Measurements from ENCODE around the gene CXCR4.
A peak's percentile ranks its signal among the peaks of the same experiment; 100 is the strongest.
"Not testable (repeated sequence)": the region's sequence is repeated elsewhere in the genome, so short reads cannot be mapped to it uniquely, and the experiment has no call there.

CXCR4 gene

DNA sequence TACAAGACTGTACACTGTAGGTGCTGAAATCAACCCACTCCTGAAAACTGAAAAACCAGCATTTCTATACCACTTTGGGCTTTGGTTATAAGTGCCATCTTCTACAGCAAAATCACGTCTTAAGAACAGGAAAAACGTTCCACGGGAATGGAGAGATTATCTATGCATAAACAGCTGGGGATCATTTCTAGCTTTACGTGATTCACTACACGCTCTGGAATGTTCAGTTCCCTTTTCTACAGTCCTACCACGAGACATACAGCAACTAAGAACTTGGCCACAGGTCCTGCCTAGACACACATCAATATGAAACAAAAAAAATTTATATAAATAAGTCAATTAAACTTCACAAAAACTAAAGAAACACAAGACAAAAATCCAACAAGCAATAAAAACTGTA lies 3.6 kb downstream of the CXCR4 start:
- no peak for DNase-seq (ENCODE audit: low read depth)

GRCh38 chr2:136113209-136113971 lies 4.6 kb downstream of the CXCR4 start:
- no peak for DNase-seq (ENCODE audit: low read depth)

- no peak for DNase-seq (ENCODE audit: low read depth)
These were observed 5.4 kb downstream of the CXCR4 start for GRCh38 chr2:136112317-136113208.

DNA sequence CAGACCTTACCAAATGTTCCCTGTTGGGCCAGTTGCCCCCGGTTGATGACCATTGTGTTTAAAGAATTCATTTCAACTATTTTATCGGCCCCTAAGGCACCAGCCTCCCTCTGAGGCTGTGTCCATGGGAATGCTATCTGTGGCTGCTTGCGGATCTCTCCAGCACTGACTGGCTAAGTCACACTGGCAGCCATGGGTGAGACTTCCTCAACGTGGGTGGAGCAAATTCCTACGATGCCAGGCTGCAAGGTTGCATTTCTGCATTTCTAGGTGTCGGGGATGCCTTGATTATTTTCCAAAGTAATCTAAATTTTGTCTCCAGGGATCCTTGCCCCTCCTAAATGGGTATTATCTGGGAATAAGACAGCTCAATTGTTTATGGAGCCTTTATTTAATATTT lies 6.2 kb downstream of the CXCR4 start:
- DNase-seq (ENCODE audit: low read depth), result no peak

GRCh38 chr2:136110526-136110925 lies 7.4 kb downstream of the CXCR4 start:
- DNase-seq (ENCODE audit: low read depth), result no peak

DNA sequence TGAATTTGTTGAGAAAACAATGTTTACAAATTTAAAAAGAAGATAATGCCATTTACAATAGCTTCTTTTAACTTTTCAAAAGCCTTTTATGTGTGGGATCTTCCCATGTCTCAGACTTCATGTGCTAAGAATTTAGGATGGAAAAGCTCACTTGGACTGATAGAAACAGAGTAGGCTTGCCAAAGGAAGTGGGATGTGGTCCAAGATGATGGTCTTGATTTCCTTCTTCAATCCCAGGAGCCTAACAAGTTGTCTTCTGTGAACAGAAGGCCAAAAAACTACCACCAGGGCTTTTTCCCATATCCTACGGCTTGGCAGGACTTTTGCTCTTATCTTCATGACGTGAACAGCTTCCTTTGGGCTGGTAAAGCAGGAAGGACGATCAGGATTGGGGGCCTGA lies 9.5 kb downstream of the CXCR4 start:
- no peak for DNase-seq (ENCODE audit: low read depth)

DNA sequence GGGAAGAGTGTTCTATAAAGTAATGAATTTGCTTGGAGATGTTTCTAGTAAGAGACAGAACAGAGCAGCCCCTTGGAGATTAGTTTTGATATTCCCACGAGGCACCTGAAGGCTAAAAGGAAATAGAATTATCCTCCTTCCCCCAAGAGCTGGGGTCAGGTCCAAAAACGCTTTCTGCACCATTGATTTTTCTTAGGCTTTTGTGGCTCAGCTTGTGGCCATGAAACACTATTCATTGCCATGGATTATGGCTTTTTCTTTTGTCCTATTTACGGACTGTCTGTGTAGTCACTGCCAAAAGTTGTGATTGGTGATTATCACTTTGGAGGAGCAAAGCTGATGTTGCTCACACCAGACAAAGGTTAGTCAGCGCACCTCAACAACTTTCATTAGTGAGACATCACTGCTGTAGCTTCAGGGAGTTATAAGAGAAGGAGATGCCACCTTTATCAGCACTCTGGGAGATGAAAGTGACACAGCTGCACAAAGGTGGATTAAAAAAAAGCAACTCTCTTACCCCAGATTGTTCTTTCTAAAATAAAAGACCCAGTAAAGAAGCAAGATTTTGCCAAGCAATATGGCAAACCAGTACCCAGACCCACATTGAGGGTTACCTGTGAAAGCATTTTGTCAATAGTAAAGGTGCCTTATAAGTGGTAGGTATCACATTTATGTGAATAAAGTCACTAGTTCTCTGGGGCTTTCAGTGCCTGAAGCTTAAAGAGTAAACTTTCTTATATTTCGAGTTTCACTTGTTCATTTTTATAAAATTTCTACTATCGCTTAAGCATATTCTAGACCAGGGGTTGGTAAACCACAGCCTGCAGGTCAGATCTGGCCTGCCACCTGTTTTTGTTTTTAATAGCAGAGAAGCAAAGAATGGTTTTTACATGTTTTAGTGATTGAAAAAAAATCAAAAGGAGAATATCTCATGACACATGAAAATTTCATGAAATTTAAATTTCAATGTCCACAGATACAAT lies 10.6 kb downstream of the CXCR4 start:
- DNase-seq (ENCODE audit: low read depth), result no peak

DNA sequence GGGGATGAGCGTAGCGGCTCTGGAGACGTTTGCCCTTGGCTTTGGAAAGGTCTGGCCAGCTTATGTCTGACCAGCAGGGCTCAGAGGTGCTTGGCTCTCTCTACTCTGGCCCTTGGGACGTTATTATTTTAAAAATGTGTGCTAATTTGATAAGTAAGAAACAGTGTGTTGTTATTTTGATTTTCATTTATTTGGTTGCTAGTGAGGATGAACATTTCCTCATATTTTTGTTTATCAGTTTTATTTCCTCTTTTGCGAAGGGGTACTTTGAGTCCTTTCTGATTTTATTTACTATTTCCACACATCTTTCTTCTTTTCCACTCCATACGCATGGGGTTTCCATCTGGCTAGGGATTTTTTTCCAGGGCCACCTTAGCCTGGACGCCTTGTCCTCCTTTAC lies 11.4 kb downstream of the CXCR4 start:
- no peak for DNase-seq (ENCODE audit: low read depth)

DNA sequence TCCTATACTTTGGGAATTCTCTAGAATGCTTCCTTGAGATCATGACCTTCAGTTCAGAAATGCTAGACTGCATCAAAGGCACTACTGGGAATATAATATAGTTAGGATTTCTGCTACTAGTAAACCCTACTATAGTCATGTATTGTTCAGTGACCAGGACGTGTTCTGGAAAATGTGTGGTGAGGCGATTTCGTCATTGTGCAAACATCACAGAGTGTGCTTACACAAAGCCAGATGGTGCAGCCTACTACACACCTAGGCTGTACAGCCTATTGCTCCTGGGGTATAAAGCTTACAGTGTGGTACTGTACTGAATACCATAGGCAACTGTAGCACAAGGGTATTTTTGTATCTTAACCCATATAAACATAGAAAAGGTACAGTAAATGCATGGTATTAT lies 13.0 kb downstream of the CXCR4 start:
- DNase-seq (ENCODE audit: low read depth), result no peak

DNA sequence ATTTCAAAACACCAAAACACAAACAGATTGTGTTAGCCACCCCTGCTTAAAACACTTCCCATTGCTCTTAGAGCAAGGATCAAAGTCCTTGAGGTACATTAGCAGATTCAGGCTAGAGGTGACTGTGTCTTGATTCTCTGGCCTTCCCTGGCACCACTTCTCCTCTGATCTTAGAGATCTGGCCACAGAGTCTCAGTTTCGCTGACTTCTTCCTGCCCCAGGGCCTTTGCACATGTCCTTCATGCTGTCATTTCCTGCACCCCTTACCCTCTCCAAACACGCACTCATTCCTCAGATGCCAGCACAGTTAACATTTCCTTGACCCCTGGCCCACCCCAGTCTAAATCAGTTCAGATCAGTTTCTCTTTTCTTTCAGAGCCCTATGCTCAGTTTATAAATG lies 16.9 kb downstream of the CXCR4 start:
- DNase-seq (ENCODE audit: low read depth), result no peak

- no peak for DNase-seq (ENCODE audit: low read depth)
These were observed 19.5 kb downstream of the CXCR4 start for GRCh38 chr2:136098441-136098840.

- no peak for DNase-seq (ENCODE audit: low read depth)
These were observed 24.4 kb downstream of the CXCR4 start for GRCh38 chr2:136093583-136093982.

- no peak for DNase-seq (ENCODE audit: low read depth)
These were observed 26.1 kb downstream of the CXCR4 start for GRCh38 chr2:136091899-136092298.

DNA sequence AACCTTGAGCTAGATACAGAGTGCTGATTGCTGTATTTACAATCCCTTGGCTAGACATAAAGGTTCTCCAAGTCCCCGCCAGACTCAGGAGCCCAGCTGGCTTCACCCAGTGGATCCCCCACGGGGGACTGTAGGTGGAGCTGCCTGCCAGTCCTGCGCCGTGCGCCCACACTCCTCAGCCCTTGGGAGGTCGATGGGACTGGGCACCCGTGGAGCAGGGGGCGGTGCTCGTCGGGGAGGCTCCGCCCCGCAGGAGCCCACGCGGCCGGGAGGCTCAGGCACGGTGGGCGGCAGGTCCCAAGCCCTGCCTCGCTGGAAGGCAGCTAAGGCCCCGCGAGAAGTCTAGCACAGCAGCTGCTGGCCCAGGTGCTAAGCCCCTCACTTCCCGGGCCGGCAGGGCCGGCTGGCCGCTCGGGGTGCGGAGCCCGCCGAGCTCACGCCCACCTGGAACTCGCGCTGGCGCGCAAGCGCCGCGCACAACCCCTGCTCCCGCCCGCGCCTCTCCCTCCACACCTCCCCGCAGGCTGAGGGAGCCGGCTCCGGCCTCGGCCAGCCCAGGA lies 30.0 kb downstream of the CXCR4 start:
- DNase-seq (ENCODE audit: low read depth), result not testable (repeated sequence)

DNA sequence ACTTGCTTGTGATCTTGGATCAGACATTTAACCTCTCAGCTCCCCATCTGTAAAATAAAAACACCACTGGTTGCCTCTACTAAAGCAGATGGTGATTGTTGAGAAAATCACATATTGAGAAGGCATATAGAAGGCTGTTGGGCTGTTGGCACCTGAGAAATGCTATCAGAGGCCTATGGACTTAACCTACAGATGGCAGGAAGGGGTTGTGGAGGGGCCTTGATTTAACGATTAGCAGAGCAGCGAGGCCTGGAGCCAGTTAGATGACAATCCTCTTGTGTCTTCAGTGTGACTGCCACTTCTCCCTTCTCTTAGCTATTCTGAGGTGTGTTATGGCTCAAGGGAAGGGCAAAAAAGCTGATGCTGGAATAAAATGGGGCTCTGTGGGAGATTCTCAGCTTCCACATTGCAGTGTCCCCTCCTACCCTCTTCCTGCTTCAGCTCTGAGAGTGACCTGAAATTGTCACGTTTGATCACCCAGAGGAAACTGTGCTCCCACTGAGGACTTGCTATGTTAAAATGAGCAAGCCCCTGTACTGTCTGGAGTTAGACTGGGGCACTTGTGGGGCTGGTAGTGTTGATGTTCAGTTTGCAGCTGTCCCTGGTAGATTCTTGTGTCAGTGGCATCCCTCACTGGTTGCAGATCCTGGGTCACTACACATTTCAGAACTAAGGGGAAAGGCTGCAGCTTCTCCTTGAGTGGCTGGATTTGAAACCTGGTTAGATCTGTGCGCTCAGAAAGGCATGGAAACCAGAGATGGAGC lies 31.5 kb downstream of the CXCR4 start:
- no peak for DNase-seq (ENCODE audit: low read depth)

- DNase-seq (ENCODE audit: low read depth), result peak; percentile 17
These were observed 32.3 kb downstream of the CXCR4 start for GRCh38 chr2:136085453-136086209.

DNA sequence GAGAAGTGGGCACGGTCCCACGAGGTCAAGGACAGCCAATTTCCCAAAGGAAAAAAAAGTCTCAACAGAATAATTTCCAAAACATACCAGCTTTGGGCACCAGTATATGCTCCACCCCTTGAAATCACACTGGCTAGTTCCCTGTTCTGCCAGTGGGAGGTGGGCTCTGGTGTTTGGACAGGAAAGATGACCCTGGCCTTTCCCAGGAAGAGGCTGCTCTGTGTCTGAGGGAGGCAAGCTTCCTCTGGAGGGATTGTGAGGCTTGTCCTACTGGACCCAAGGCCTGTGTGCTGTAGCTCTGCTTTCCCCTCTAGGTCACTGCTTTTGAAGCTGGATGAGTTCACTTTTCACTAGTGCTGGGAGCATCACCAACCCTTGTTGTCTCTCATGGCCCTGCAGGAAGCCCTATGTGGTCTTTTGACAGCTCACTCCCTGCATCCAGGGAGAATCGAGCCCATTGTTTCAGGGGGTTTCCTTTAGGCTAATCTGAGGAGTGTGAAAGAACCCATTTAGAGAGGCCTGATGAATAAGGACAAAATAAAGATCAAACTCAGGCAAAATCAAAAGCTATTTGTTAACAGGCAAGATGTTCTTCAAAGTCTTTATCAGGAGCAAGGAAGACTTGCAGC lies 36.3 kb downstream of the CXCR4 start:
- DNase-seq (ENCODE audit: low read depth), result no peak

DNA sequence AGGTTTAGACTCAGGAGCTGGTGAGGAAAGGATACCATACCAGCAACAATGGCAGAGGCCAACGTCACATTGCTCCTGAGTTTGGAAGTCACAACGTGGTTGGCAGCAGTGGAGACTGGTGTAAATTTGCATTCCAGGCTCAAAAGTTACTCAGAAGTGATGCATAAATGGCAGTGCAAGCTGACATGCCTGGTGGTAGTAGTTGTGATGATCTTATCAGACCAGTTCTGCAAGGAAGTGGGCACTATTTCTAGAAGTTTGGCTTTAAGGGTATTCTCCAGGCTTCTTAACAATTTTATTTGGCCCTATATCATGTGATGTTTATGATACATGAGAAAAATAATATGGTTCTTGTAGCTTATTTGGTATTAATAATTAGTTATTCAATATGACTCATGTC lies 37.8 kb downstream of the CXCR4 start:
- DNase-seq (ENCODE audit: low read depth), result no peak

- DNase-seq (ENCODE audit: low read depth), result no peak
These were observed 40.8 kb downstream of the CXCR4 start for GRCh38 chr2:136077107-136077506.

- no peak for DNase-seq (ENCODE audit: low read depth)
These were observed 42.5 kb downstream of the CXCR4 start for GRCh38 chr2:136075476-136075875.

All from HS-27A (cell line).